GM21367 (cell line): ENCODE data around the gene MCMBP.
"Not testable (repeated sequence)": the region's sequence is repeated elsewhere in the genome, so short reads cannot be mapped to it uniquely, and the experiment has no call there.

Source experiments
- ATAC-seq: cut with Tn5 transposase; IDR thresholded peaks from one replicate; pipeline ENCODE4 v1.9.1; 2021; ENCODE audit not compliant: unreplicated experiment

Gene MCMBP, protein sequence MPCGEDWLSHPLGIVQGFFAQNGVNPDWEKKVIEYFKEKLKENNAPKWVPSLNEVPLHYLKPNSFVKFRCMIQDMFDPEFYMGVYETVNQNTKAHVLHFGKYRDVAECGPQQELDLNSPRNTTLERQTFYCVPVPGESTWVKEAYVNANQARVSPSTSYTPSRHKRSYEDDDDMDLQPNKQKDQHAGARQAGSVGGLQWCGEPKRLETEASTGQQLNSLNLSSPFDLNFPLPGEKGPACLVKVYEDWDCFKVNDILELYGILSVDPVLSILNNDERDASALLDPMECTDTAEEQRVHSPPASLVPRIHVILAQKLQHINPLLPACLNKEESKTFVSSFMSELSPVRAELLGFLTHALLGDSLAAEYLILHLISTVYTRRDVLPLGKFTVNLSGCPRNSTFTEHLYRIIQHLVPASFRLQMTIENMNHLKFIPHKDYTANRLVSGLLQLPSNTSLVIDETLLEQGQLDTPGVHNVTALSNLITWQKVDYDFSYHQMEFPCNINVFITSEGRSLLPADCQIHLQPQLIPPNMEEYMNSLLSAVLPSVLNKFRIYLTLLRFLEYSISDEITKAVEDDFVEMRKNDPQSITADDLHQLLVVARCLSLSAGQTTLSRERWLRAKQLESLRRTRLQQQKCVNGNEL

DNA sequence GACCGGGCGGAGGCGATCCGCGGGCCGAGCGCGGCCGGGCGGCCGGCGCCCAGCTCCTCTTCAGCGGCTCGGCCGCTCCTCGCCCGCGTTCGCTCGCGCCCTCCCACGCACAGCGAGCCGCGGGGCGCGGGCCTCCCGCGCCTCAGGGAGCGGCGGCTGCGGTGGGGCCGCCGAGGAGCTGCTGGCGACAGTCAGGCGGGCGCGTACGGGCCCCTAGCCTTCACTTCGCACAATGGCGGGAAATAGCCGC lies at the start of gene MCMBP:
Gene MCMBP (minus strand): TSS at position 234 of the 250 bp plus-strand sequence. CDS start 259 bp downstream, outside the sequence.
- peak; percentile 17 for ATAC-seq

DNA sequence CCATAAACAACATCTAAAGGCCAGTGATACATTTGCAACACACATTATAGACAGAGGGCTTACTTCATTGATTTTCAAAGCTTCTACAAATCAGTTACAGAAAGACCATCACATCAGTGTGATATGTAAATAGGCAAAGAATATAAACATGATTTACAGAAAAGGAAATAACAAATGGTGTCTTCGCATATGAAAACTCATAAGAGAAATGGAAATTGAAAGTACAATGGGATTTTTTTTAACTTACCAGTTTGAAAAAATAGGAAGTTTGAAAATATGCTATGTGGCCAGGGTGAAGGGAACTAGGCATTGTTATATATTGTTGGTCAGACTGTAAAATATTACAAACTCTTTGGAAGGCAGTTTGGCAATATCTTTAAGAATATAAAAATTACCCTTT lies 47.2 kb upstream of the MCMBP start:
- ATAC-seq, result no peak

DNA sequence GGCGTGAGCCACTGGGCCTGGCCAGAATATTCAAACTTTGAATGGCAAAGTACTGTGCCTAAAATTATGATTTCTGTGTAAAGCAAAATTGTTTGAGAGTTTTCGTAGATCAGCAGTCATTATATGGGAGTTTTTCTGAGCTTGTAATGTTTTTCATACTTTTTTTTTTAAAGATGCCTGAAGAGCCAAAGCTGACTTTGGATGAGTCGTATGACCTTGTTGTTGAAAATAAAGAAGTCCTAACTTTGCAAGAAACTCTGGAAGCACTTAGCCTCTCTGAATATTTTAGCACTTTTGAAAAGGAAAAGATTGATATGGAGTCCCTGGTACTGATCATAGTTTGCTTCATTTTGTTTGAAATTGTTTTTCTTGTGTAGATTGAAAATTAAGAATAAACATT lies 46.6 kb upstream of the MCMBP start:
- ATAC-seq, result no peak

- no peak for ATAC-seq
Observed at GRCh38 chr10:119917777-119918176, 45.1 kb upstream of the MCMBP start.

DNA sequence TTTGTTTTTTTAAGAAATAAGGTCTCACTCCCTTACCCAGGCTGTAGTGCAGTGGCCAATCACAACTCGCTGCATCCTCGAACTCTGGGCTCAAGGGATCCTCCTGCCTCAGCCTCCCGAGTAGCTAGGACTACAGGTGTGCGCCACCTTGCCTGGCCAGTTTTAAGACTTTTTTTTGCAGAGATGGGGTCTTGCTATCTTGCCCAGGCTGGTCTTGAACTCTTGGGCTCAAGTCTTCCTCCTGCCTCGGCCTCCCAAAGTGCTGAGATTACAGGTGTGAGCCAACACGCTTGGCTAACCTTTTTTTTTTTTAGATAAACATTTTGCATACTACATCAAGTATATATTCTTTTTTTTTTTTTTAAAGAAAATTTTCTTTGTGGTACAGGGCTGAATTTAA lies 38.0 kb upstream of the MCMBP start:
- no peak for ATAC-seq

DNA sequence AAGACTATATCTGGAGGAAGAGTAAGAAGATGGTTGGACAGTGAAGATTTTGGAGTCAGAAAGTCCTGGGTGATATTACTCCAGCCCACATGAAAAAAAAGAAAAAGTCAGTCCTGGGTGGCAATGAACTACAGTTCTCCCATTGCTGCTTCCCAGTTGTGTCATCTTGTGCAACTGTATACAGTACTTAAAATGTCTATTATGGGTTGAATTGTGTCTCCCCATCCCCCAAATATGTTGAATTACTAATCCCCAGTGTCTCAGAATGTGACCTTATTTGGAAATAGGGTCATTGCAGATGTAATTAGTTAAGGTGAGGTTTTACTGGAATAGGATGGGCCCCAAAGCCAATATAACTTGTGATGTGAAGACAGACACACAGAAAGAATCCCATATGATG lies 35.5 kb upstream of the MCMBP start:
- ATAC-seq, result no peak

- ATAC-seq, result not testable (repeated sequence)
Observed at GRCh38 chr10:119907695-119908094, 35.1 kb upstream of the MCMBP start.

DNA sequence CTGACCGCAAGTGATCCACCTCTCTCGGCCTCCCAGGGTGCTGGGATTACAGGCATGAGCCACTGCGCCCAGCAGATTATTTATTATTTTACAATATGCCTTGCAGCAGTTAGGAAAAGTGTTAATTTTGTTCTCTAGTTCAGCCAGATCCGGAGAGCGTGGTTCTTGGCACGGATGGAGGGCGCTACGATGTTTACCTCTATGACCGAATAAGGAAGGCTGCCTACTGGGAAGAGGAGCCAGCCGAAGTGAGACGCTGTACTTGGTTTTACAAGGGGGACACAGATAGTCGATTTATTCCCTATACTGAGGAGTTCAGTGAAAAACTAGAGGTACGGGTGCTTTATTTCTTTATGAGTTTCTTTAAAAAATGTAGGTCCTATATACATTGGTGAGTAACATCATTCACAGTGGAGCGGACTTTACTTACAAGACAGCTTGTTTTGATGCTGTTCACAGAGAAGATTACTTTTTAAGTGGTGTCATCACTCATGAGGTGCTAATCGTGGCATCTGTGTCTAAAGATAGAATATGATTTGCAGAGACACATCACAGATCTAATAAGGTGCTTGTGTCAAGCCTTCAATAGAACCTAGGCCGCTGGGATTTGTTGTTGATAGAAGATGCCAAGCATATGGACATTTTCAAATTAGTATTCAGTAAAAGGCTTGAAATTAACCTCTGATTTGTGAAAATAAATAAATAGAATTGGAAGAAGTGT lies 31.5 kb upstream of the MCMBP start:
- ATAC-seq, result no peak

- no peak for ATAC-seq
Observed at GRCh38 chr10:119898577-119898976, 25.9 kb upstream of the MCMBP start.

GRCh38 chr10:119896937-119897770 lies 24.5 kb upstream of the MCMBP start:
- no peak for ATAC-seq

DNA sequence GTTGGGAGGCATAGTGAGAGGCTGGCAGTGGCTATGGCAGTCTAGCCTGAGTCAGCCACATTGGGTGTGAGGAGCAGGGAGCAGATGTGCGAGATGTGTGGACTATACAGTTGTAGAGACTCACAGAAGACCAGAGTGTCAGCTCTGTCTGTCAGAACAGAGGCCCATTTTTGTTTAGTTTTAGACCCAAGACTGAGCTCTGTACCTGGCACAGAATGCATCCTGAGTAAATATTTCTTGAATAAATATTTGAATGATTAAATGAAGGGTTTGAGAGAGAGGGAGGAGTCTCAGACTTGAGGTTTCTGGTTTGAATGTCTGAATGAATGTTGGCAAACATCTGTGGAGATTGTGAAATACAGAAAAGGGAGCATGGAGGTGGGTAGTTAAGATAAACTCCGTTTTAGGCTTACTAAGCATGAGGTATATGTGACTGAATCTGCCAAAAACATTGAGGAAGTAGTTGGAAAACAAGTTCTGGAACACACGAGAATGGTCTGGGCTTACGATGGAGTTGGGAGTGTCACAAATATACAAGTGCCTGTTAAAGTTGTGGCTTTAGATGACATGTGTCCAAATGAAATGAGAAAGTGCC lies 23.5 kb upstream of the MCMBP start:
- no peak for ATAC-seq

DNA sequence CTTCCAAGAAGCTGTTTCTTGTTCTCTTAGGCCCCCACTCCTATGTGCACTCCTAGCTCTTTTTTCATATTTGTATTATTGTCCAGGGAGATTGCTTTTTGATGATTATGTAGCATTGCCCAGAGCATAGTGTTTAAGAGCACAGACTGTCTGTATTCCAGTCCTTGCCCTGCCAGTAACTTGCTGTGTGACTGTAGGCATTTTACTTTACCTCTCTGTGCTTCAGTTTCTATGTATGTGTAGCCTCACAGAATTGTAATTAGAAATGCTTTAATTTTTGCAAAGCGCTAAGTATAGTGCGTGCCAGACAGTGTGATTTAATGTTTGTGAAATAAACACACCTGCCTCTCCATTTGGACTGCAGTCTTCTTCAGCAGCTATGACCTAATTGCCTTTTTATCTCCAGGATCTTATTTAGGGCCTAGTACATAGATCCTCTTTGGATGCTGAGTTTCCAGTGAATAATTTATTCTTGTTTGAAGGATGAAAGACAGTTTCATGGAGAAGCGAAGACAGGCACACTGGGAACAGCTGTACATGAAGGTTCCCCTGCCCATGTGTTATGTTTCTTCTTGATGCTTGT lies 21.3 kb upstream of the MCMBP start:
- ATAC-seq, result no peak

GRCh38 chr10:119893074-119893473 lies 20.4 kb upstream of the MCMBP start:
- ATAC-seq, result no peak

DNA sequence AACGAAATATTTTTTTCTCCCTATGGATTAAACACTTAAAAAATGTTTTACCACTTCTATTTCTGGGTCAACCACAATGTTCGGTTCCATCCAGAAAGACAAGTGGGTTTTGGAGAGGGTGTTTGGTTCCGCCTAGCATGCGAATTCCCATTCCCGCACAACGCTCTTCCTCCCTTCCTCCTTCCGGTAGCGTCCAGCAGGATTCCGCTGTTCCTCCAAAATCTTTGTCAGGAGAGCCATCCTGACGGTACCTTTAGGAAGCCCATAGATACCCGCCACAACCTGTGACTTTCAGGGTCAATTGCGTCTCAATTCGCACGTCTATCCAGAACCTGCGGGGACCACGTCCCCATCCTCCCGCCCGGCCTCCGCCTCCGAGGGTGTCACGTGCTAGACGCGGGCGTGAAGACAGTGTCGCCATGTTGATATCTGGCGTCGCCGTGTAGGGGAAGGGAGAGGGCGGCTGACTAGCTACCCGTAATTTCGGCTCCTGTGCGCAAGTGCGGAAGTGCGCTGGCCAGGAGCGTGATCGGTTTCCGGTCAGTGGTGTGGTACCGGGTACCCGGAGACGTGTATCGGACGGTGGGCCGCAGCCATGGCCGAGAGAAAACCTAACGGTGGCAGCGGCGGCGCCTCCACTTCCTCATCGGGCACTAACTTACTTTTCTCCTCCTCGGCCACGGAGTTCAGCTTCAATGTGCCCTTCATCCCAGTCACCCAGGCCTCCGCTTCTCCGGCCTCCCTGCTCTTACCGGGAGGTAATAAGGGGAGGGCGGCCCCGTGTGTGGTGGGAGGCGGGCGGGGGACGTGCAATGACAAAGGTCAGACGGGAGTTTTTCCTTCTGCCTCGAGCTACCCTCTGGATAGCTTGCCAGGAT lies 19.8 kb upstream of the MCMBP start, which contains the start of gene SEC23IP:
Gene SEC23IP (plus strand): TSS at position 543 of the 878 bp plus-strand sequence. CDS start 53 bp downstream, at position 596.
- peak; percentile 99 for ATAC-seq

- ATAC-seq, result not testable (repeated sequence)
Observed at GRCh38 chr10:119891849-119892187, 19.2 kb upstream of the MCMBP start.

DNA sequence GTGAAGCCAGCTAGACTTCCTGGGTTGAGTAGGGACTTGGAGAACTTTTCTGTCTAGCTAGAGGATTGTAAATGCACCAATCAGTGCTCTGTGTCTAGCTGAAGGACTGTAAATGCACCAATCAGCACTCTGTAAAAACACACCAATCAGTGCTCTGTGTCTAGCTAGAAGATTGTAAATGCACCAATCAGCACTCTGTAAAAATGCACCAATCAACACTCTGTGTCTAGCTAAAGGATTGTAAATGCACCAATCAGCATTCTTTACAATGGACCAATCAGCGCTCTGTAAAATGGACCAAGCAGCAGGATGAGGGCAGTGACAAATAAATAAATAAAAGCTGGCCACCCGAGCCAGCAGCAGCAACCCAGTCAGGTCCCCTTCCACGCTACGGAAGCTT lies 17.7 kb upstream of the MCMBP start:
- ATAC-seq, result not testable (repeated sequence)

DNA sequence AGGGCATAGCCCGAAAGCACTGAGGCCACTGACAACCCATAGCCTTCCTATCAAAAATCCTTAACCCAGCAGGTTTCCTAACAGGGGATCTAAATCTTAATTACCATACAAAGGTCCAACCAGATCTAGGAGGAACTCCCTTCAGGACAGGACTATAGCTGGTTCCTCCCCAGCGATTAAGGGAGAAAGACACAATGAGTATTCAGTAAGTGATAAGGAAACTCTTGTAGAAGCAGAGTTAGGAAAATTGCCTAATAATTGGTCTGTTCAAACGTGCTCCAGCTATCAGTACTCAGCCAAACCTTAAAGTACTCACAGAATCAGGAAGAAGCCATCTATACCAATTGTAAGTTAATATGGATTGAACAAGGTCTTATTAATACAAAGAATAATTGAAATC lies 16.6 kb upstream of the MCMBP start:
- ATAC-seq, result not testable (repeated sequence)

DNA sequence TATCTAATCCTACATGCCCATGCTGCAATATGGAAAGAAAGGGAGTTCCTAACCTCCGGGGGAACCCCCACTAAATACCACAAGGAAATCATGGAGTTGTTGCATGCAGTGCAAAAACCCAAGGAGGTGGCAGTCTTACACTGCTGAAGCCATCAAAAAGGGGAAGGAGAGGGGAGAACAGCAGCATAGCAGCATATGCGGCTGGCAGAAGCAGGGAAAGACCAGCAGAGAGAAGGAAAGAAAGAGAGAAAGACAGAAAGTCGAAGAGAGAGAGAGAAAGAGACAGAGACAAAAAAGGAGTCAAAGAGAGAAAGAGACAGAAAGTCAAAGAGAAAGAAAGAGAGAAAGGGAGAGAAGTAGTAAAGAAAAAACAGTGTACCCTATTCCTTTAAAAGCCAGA lies 16.1 kb upstream of the MCMBP start:
- not testable (repeated sequence) for ATAC-seq

- not testable (repeated sequence) for ATAC-seq
Observed at GRCh38 chr10:119886070-119886469, 13.4 kb upstream of the MCMBP start.
